ES-I3 (cell line): Measurements from ENCODE around the gene COL25A1.

Experiments
- H3K36me3 ChIP-seq: 2 replicates; pipeline ENCODE4 v1.6.1; 2013; ENCODE audit warnings: mild to moderate bottlenecking, low read length, control low read depth, moderate library complexity; ENCODE audit not compliant: insufficient read depth
- H3K4me1 ChIP-seq: 2 replicates; pipeline ENCODE4 v1.6.1; 2013; ENCODE audit warnings: mild to moderate bottlenecking, control low read depth, low read length; ENCODE audit not compliant: insufficient read depth
- H3K9ac ChIP-seq: 2 replicates; pipeline ENCODE4 v1.6.1; 2013; ENCODE audit warnings: low read depth, mild to moderate bottlenecking, low read length, moderate library complexity
- H3K9me3 ChIP-seq: 2 replicates; pipeline ENCODE4 v1.6.1; 2013; ENCODE audit warnings: mild to moderate bottlenecking, low read length, moderate library complexity; ENCODE audit not compliant: control insufficient read depth, insufficient read depth

The COL25A1 gene

GRCh38 chr4:108850219-108850649 is 452.2 kb downstream of the COL25A1 start:
- H3K9me3 ChIP-seq: no peaks in the 10 kb centered on the region
- peaks cover 14% of the 10 kb centered on the region; the same call in 1 of the 2 replicates for H3K4me1 ChIP-seq
- no peak overlapping the region for H3K9ac ChIP-seq
- H3K36me3 ChIP-seq: no peaks in the 10 kb centered on the region

- Histone ChIP-seq H3K9ac (no peak overlapping the region), H3K9me3 (no peaks in the 10 kb centered on the region), H3K36me3 (no peaks in the 10 kb centered on the region), H3K4me1 (peaks cover 14% of the 10 kb centered on the region; the same call in 1 of the 2 replicates)
These were observed 452.8 kb downstream of the COL25A1 start for GRCh38 chr4:108849611-108850168.

DNA sequence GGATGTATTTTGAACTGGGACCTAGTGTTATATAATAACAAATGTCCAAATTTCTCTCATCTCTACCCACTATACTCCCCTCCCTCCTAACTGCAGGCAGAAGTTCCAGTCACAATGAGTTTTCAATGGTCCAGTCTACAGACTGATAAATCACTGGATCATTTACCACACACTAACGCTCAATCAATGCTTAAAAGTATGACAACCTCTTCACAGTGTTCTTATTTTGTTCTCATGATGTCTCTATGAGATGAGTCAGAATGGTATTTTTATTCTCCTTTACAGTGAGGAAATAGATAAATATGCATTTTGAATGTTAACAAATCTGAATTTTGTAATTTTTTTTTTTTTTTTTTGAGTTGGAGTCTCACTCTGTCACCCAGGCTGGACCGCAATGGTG is 455.9 kb downstream of the COL25A1 start:
- no peak overlapping the region for H3K9ac ChIP-seq
- peaks cover 8% of the 10 kb centered on the region; the same call in 1 of the 2 replicates for H3K4me1 ChIP-seq
- H3K9me3 ChIP-seq: no peaks in the 10 kb centered on the region

GRCh38 chr4:108840426-108840975 is 462.0 kb downstream of the COL25A1 start:
- H3K9me3 ChIP-seq: no peaks in the 10 kb centered on the region
- no peak overlapping the region for H3K9ac ChIP-seq
- no peaks in the 10 kb centered on the region for H3K36me3 ChIP-seq
- H3K4me1 ChIP-seq: no peaks in the 10 kb centered on the region

More for the DNA sequence above, 455.9 kb downstream of the COL25A1 start:
- no peaks in the 10 kb centered on the region for H3K36me3 ChIP-seq

- Histone ChIP-seq H3K36me3 (no peaks in the 10 kb centered on the region), H3K9me3 (no peaks in the 10 kb centered on the region), H3K4me1 (no peaks in the 10 kb centered on the region), H3K9ac (no peak overlapping the region)
These were observed 463.1 kb downstream of the COL25A1 start for GRCh38 chr4:108839333-108839732.

DNA sequence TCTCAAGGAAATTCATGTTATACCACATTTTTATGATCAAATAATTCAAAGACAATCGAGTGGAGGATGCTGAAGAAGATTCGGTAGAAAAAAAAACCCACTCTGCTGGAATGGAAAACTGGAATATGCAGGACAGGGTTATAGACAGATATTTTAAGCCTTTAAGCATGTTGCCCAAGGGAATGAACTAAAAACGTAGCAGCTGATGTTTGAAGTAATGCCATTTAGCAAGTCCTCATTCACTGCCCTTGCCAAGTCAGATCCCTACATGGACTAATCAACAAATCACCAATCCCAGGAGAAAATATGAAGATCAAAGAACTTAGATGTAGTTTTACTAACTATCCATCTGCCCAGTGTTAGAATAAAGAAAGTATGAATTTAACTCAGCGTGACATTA is 464.0 kb downstream of the COL25A1 start:
- Histone ChIP-seq H3K36me3 (no peaks in the 10 kb centered on the region), H3K9ac (no peak overlapping the region), H3K9me3 (no peaks in the 10 kb centered on the region), H3K4me1 (no peaks in the 10 kb centered on the region)

DNA sequence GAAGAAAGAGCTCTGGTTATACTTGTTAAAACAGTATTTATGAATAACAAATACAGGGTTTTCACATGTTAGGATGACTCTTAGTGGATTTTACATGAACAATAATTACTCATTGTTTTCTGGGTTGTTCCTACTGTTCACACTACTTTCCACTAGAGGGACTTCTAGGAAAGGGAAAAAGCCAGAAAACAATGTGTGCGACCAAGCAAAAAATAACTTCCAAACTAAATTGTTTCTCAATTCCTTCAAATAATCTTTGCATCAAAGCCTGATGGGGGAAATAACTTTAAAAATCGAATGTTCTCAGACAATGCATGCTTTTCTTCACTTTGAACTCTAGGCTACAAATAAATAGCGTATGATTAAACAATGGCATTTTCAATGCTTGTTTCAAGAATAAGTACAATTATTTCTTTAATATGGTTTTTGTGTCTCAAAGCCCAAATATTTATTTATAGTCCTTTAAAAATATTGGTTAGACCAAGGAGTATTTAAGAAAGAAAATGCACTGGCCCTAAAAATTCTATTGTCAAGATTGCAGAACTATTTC is 467.5 kb downstream of the COL25A1 start:
- no peaks in the 10 kb centered on the region for H3K36me3 ChIP-seq
- no peak overlapping the region for H3K9ac ChIP-seq
- H3K4me1 ChIP-seq: no peaks in the 10 kb centered on the region
- no peaks in the 10 kb centered on the region for H3K9me3 ChIP-seq

DNA sequence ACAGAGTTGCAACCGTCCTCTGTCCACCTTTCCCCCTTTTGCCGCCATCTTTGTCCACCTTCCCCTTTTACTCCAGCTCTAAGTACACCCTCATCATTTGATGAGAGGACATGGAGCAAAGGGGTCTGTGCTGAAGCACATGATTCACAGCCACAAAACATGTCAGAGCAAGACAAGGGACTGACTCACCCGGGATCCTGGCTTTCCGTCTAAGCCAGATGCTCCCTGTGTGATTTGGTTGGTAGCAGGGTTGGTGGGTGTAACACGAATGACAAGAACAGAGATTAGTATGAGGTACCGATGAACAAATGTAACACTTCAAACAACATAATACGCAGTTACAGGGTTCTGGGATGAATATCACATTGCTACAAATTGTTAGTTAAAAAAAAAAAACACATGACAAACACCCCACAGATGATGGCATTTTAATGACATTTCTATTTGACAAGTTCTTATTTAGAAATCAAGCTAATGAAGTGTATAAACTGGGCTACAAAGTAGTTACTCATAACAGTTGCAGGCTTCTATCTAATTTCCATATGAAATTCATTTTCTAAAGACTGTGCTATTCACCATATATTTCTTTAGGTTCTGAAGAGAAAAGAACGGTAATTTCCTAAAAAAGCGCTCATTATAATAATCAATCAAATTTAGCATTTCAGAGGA is 468.2 kb downstream of the COL25A1 start:
- Histone ChIP-seq H3K9ac (no peak overlapping the region), H3K4me1 (no peaks in the 10 kb centered on the region), H3K36me3 (no peaks in the 10 kb centered on the region), H3K9me3 (no peaks in the 10 kb centered on the region)

DNA sequence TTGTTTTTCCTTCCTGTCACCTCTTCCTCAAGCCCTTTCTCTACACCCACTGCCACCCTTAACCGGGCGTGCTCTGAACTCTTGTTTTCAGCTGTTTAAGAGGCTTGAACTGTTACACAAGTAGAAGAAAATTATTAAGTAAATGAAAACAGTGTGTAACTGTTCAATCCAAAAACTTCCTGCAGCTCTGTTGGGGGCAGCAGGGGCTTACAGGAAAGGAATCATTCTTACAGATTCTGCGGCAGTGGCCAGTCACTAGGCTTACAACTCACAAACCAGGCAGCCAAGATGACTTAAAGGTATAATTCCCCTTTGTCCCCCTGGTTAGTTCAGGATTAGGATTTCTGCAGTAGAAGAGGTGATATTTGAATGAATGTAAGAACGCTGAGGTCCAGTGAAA is 469.4 kb downstream of the COL25A1 start:
- no peaks in the 10 kb centered on the region for H3K36me3 ChIP-seq
- no peaks in the 10 kb centered on the region for H3K9me3 ChIP-seq
- no peaks in the 10 kb centered on the region for H3K4me1 ChIP-seq
- H3K9ac ChIP-seq: no peak overlapping the region

- Histone ChIP-seq H3K9ac (no peak overlapping the region), H3K9me3 (no peaks in the 10 kb centered on the region), H3K36me3 (no peaks in the 10 kb centered on the region), H3K4me1 (no peaks in the 10 kb centered on the region)
These were observed 470.6 kb downstream of the COL25A1 start for GRCh38 chr4:108831886-108832285.

DNA sequence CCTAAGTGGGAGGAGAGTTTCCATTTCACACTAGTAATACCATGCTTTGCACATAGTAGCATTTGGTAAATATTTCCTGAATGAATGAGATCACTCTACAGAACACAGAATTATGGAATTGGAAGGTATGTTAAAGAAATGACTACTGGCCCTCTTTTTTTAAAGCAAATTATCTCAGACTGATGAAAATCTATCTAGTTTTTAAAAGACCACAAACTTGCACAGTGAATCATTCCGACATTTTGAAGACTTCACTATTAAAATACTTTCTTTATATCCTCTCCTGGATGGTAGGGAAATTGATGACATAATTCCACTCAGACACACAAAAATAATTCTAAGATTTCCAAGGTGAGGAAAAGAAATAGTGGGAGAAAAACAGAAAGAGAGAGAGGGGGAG is 471.2 kb downstream of the COL25A1 start:
- Histone ChIP-seq H3K9ac (no peak overlapping the region), H3K36me3 (no peaks in the 10 kb centered on the region), H3K4me1 (no peaks in the 10 kb centered on the region), H3K9me3 (no peaks in the 10 kb centered on the region)

- no peaks in the 10 kb centered on the region for H3K36me3 ChIP-seq
- H3K9ac ChIP-seq: no peak overlapping the region
- no peaks in the 10 kb centered on the region for H3K4me1 ChIP-seq
- H3K9me3 ChIP-seq: no peaks in the 10 kb centered on the region
These were observed 471.8 kb downstream of the COL25A1 start for GRCh38 chr4:108830509-108831244.

DNA sequence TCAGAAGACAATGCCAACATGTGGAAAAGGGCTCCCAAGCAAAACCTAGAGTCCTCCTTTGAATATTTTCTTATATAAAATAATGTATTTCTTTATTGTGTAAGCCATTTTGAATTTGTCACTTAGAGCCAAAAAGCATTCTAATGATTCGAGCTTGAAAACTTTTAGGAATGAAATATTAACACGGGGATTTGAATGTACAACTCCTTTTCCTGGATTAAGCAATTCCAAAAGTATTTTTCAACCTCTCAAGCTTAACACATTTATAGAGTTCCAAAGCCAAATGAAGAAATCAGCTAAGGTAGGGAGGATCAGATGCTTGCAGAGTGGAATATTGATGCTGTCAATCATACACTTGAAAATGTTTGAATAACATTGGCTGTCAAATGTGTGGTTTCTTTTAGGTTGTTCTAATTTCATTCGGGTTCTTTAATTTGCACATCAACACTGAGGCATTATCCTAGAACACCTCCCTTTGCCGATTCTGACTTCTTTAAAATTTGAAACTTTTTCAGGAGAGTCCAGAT is 472.4 kb downstream of the COL25A1 start:
- H3K9ac ChIP-seq: no peak overlapping the region
- H3K9me3 ChIP-seq: no peaks in the 10 kb centered on the region
- H3K36me3 ChIP-seq: no peaks in the 10 kb centered on the region
- H3K4me1 ChIP-seq: no peaks in the 10 kb centered on the region

DNA sequence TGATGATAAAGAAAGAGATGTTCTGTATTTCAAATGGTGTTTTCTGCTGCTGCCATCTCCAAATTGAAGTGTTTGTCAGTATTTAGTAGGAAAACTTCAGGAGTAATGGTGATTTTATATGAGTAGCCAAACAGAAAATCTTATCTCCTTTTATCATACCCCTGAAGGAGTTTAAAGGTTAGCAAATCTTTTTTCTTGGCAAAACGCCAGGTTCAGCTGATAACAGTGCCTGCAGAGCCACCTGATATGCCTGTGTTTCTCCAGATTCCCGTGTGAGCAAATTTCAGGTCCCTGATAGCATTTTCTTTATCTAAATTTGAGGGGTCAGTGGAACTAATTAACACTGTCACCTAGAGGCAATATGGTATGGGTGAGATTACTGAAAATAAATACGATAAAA is 473.8 kb downstream of the COL25A1 start:
- H3K36me3 ChIP-seq: no peaks in the 10 kb centered on the region
- H3K9ac ChIP-seq: no peak overlapping the region
- no peaks in the 10 kb centered on the region for H3K4me1 ChIP-seq

More for the DNA sequence above, 473.8 kb downstream of the COL25A1 start:
- H3K9me3 ChIP-seq: no peaks in the 10 kb centered on the region
